ENCODE measurements around the gene FBXL14. TPM values are rescaled to one million over a fixed set of nuclear protein-coding genes. Genes with fewer than 3 reads are reported as not detected.

Gene FBXL14
- total and polyA plus RNA-seq, 2 of the 13 experiments (the other 11 are each of a cell fraction or from before 2014, with no cell fraction given): 7.0 to 7.4 TPM

GRCh38 chr12:1519642-1520041 is 74.7 kb downstream of the FBXL14 start:
- ChIA-PET POLR2A (no interaction called here), CTCF (ENCODE audit: low intra/inter-chr PET ratio, low total read pairs) (no interaction called here)
- in situ Hi-C loops (cut with HindIII; ENCODE audit: extremely low pct_ligation_motif_present, low pct_unique_long_range_greater_than_20kb): loop anchor here (5.0 kb wide), 1 partner anchor 73 kb away; the partner anchor contains the start of gene FBXL14
- DNase-seq (ENCODE audit: low spot score): no peak
- H3K9me3 ChIP-seq (ENCODE audit: low read length): no peaks in the 10 kb centered on the region
- no peaks in the 10 kb centered on the region; the same call in 1 of the 2 replicates for H4K20me1 ChIP-seq (ENCODE audit: insufficient read depth, low read length)
- H3K79me2 ChIP-seq (ENCODE audit: insufficient read depth, low read length): no peaks in the 10 kb centered on the region
- WGBS (ENCODE audit: low lambda C conversion rate): 0% methylated on average over 2 of the region's 5 CpGs
- H2AFZ ChIP-seq (ENCODE audit: low read length): no peak overlapping the region
- intact Hi-C loops (cut with micrococcal nuclease; ENCODE audit: unreplicated experiment): loop anchor here (5.0 kb wide), 1 partner anchor 402 kb away; no protein-coding TSS in a partner anchor
- H3K27ac ChIP-seq (ENCODE audit: extremely low read length, insufficient read depth, low read length): no peak overlapping the region
- H3K4me3 ChIP-seq (replicated peaks in 1 of 3; ENCODE audit: insufficient read depth in 1 of 3, low read depth in 2 of 3, low read length in 3 of 3): no peak overlapping the region
- H3K36me3 ChIP-seq (replicated peaks in 1 of 2; ENCODE audit: control insufficient read depth in 1 of 2, insufficient read depth in 2 of 2, low read length in 2 of 2): no peaks in the 10 kb centered on the region
- no peak overlapping the region for H3K9ac ChIP-seq (ENCODE audit: insufficient read depth, low read depth, low read length)
- no TSS peak for BruUV-seq (replicated peaks)
- H3K4me2 ChIP-seq (ENCODE audit: low read depth, low read length): peak overlapping the region; percentile 58
- peaks cover 0 to 4% of the 10 kb centered on the region in 2 experiments; a peak in 2 of 5 replicates for H3K27me3 ChIP-seq (ENCODE audit: control insufficient read depth in 1 of 2, insufficient read depth in 2 of 2, low read length in 2 of 2)
- peak; percentile 41 for ATAC-seq
- FAIRE-seq: no peak
- TF ChIP-seq NFRKB (IDR thresholded peaks at IDR 0.05) (no peak), TBX3 (IDR thresholded peaks at IDR 0.05; ENCODE audit: borderline replicate concordance) (no peak), ZNF382 (CRISPR knock-in tag; IDR thresholded peaks at IDR 0.05; ENCODE audit: borderline replicate concordance) (no peak), CREB3 (CRISPR knock-in tag; IDR thresholded peaks at IDR 0.05) (no peak), HNRNPK (IDR thresholded peaks at IDR 0.05; ENCODE audit: low read depth, low read length, poor library complexity, severe bottlenecking) (no peak), HNRNPLL (IDR thresholded peaks at IDR 0.05; ENCODE audit: low read depth, low read length, poor library complexity, severe bottlenecking) (no peak), ZNF18 (CRISPR knock-in tag; IDR thresholded peaks at IDR 0.05; ENCODE audit: insufficient replicate concordance) (no peak)
- TF ChIP-seq, protein P1, sequence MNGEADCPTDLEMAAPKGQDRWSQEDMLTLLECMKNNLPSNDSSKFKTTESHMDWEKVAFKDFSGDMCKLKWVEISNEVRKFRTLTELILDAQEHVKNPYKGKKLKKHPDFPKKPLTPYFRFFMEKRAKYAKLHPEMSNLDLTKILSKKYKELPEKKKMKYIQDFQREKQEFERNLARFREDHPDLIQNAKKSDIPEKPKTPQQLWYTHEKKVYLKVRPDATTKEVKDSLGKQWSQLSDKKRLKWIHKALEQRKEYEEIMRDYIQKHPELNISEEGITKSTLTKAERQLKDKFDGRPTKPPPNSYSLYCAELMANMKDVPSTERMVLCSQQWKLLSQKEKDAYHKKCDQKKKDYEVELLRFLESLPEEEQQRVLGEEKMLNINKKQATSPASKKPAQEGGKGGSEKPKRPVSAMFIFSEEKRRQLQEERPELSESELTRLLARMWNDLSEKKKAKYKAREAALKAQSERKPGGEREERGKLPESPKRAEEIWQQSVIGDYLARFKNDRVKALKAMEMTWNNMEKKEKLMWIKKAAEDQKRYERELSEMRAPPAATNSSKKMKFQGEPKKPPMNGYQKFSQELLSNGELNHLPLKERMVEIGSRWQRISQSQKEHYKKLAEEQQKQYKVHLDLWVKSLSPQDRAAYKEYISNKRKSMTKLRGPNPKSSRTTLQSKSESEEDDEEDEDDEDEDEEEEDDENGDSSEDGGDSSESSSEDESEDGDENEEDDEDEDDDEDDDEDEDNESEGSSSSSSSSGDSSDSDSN (CRISPR knock-in tag; IDR thresholded peaks at IDR 0.05): no peak
- peaks cover 24% of the 10 kb centered on the region for H3K4me1 ChIP-seq (ENCODE audit: insufficient read depth, low read length)

All from HepG2 (cell line).